Fibroblast of skin of left biceps (primary cell): ENCODE measurements around the gene GABRR3.

ENCODE experiments used
- DNase-seq, 2 experiments: peaks; one replicate each; pipeline ENCODE4 v3.0.0-alpha.2; 2013; ENCODE audit warnings: low read depth in 2 of 2

Gene GABRR3

GRCh38 chr3:97957617-97958311 is 77.4 kb downstream of the GABRR3 start:
- DNase-seq, result no peak

DNA sequence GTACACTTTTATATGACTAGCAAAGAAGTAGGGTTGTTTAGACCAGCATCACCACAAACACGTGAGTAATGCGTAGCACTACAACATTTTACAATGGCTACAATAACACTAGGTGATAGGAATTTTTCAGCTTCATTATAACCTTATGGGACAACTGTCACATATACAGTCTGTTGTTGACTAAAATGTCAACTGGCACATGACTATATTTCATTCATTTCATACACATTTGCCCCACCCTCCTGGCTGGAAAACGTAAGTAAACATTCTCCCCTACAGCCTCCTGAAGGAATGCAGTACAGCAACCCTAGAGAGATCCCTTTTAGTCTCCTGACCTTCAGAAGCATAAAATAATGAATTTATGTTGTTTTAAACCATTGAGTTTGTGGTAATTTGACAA is 79.1 kb downstream of the GABRR3 start:
- DNase-seq, result no peak

DNA sequence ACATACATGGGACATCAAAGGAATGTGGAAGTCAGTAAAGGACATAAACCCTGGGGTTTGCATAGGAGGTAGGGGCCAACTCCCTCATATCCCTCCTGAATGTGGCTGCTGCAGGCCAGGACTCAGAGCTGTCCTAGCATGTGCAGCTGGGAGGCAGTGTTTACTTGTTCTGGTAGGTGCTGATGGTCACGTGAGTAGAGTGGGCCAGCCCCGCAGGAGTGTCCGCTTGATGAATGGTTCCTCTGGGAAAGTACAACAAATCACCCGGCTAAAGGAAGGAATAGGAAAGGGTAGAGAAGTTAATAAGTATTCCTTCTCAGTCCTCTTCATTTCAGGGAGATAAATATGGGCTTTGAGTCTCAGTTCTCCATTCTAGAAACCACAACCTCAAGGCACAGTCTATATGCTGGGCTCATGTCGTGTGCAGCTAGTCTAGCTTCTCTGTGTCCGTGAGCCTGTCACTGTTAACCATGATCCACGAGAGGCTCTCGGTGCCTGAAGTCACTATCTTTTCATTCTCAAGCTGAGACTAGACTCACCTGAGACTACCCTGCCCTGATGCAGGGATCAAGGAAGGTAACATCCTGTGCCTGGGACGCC is 80.8 kb downstream of the GABRR3 start:
- DNase-seq, result no peak

GRCh38 chr3:97952872-97953271 is 82.2 kb downstream of the GABRR3 start:
- no peak for DNase-seq

- DNase-seq, result no peak
These were observed 82.8 kb downstream of the GABRR3 start for GRCh38 chr3:97952280-97952679.

- no peak for DNase-seq
These were observed 84.8 kb downstream of the GABRR3 start for GRCh38 chr3:97950360-97950759.

DNA sequence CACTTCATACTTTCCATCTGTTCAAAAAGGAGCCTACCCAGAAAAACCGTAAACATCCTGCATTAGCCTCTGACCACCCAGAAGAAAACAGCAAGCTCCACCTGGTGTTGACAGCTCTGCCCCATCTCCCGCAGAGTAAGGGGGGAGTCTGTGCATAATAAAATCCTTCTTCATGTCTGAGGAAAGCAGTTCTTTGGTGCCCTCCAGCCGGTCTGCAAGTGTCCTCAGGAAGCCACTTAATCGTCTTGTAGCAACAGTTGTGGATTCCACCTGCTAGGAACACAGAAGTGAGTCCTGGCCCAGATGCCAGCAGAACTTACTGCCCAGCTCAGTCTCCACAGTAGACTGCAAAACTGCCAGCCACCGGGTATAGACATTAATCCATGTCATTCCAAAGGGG is 85.4 kb downstream of the GABRR3 start:
- DNase-seq, result no peak

GRCh38 chr3:97949110-97949485 is 86.0 kb downstream of the GABRR3 start:
- DNase-seq, result no peak

- DNase-seq, result no peak
These were observed 86.6 kb downstream of the GABRR3 start for GRCh38 chr3:97948351-97949109.

DNA sequence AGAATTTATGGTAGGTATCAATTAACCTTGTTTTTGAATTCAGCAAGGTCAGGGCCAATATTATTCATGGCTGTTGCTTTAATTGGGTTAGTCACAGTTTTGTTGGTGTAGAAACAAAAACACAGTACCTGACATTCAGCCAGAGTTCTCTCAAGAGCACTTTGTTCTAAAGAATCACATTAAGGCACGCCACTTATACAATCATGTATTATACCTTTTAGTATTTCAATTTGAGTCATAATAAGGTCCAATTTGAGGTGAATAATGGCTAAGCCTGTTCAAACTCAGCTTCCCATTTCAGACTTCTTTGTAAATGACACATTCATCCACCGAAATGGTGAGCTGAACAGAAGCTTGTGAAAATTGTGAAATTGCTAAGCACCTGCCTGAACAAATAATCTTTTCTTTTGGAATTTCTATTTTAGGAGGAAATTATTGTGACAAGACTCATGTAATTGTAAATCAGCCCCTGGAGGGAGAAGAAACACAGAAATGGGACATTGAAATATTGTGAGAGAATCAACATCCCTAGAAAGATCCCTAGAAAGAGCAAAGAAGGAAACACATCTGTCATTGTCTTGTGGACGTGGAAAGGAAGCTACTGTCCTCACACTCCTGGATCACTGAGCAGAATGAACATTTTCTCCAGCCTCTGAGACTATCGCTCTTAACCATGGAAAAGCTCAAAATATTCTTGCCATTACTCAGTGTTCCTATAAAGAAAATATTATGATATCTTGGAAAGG is 92.1 kb downstream of the GABRR3 start:
- DNase-seq, result no peak

DNA sequence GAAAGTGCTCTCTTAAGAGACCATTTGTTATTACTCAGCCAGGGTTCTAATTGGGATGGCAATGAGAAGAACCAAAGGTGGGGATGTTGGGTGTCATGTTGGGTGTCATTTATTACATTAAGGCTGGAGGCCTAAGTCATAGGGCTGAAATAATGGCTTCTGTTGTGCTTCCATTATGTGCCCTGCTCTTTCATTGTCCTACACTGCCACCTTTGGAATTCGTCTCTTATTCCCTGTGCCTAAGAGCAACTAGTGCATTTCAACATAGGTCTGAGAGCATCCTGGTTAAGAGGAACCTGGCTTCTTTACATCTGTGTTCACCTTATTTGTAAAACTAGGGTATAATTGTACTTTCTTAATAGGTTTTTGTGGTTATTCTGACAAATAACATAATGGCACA is 95.1 kb downstream of the GABRR3 start:
- DNase-seq, result no peak

- no peak for DNase-seq
These were observed 95.7 kb downstream of the GABRR3 start for GRCh38 chr3:97939401-97939800.

DNA sequence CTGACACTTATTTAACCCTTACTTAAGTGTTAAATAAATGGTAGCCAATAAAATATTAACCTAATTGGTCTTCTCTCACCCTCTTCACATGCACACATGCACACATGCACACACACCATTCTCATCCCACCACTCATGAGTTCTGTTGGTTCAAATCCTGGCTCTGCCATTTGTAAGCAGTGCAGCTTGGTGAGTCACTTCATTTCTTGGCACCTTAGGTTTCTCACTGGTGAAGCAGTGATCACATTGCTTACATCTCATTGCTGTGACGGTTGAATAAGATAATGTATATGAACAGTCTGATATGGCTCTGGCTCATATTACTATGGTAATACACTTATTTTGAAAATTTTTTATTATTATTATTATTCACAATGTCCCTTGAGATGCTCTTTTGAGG is 96.7 kb downstream of the GABRR3 start:
- DNase-seq, result no peak

DNA sequence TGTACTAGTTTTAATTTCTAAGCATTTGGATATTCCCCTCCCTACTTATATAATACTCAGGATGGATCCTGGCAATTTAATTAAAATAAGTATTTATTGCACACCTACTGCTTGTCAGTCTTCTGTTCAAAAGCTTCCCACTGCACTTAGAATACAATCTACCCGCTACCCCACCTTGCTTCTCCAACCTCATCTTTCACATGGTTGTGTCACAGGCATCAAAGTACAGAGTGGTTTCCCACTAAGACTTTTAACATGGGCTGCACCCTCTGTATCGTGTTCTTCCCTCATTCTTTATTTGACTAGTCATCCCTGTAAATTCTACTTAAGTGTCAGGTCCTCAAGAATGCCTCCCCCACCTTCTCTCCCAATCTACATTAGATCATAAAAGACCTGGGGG is 97.9 kb downstream of the GABRR3 start:
- no peak for DNase-seq

GRCh38 chr3:97935842-97936241 is 99.3 kb downstream of the GABRR3 start:
- no peak for DNase-seq
